ENCODE results near the gene RIOK1.
"Not testable (repeated sequence)": the region's sequence is repeated elsewhere in the genome, so short reads cannot be mapped to it uniquely, and the experiment has no call there.

The RIOK1 gene

GRCh38 chr6:7442467-7442866 is 52.9 kb downstream of the RIOK1 start:
- no peak for DNase-seq

GRCh38 chr6:7445101-7445500 is 55.5 kb downstream of the RIOK1 start:
- DNase-seq: no peak

- DNase-seq: no peak
Observed at GRCh38 chr6:7445885-7446461, 56.4 kb downstream of the RIOK1 start.

- no peak for DNase-seq
Observed at GRCh38 chr6:7446619-7447325, 57.2 kb downstream of the RIOK1 start.

- no peak for DNase-seq
Observed at GRCh38 chr6:7448232-7448631, 58.6 kb downstream of the RIOK1 start.

- DNase-seq: no peak
Observed at GRCh38 chr6:7449018-7449417, 59.4 kb downstream of the RIOK1 start.

GRCh38 chr6:7451326-7451725 is 61.7 kb downstream of the RIOK1 start:
- DNase-seq: no peak

- DNase-seq: no peak
Observed at GRCh38 chr6:7452898-7453297, 63.3 kb downstream of the RIOK1 start.

- no peak for DNase-seq
Observed at GRCh38 chr6:7454696-7455358, 65.2 kb downstream of the RIOK1 start.

- DNase-seq: not testable (repeated sequence)
Observed at GRCh38 chr6:7456302-7456701, 66.7 kb downstream of the RIOK1 start.

GRCh38 chr6:7461416-7461815 is 71.8 kb downstream of the RIOK1 start:
- no peak for DNase-seq

GRCh38 chr6:7463785-7464184 is 74.2 kb downstream of the RIOK1 start:
- DNase-seq: no peak

GRCh38 chr6:7467007-7467897 is 77.6 kb downstream of the RIOK1 start:
- DNase-seq: no peak

Data from hippocampal formation (tissue), 2 donors.